Mesendoderm (in vitro differentiated cells): ENCODE measurements around the gene ABAT.

Experiments
- DNase-seq: peaks from one replicate; pipeline ENCODE4 v3.0.0; 2013
- H2AK5ac ChIP-seq: 2 replicates; pipeline ENCODE4 v1.6.1; 2013; ENCODE audit warnings: low read length, inconsistent platforms
- H2BK120ac ChIP-seq: 2 replicates; pipeline ENCODE4 v1.6.1; 2013; ENCODE audit warnings: low read depth, mild to moderate bottlenecking, low read length, moderate library complexity, mixed read lengths
- H2BK15ac ChIP-seq: replicated peaks from 2 replicates; pipeline ENCODE4 v1.6.1; 2013; ENCODE audit warnings: low read depth, mild to moderate bottlenecking, moderate library complexity
- H2BK5ac ChIP-seq: 2 replicates; pipeline ENCODE4 v1.6.1; 2013; ENCODE audit warnings: low read length, inconsistent platforms
- H3K18ac ChIP-seq: 2 replicates; pipeline ENCODE4 v1.6.1; 2013; ENCODE audit warnings: mild to moderate bottlenecking, low read length, mixed read lengths
- H3K23ac ChIP-seq: one replicate; pipeline ENCODE4 v1.6.1; 2013; ENCODE audit warnings: low read length
- H3K27ac ChIP-seq: 2 replicates; pipeline ENCODE4 v1.5.1; 2013; ENCODE audit warnings: low read depth, mild to moderate bottlenecking, inconsistent platforms, low read length, moderate library complexity
- H3K27me3 ChIP-seq: 2 replicates; pipeline ENCODE4 v1.6.1; 2013; ENCODE audit warnings: low read length, control low read depth, mild to moderate bottlenecking, inconsistent platforms; ENCODE audit not compliant: insufficient read depth, poor library complexity
- H3K36me3 ChIP-seq: 2 replicates; pipeline ENCODE4 v1.6.1; 2013; ENCODE audit warnings: low read length, inconsistent platforms; ENCODE audit not compliant: control insufficient read depth, insufficient read depth
- H3K4ac ChIP-seq: one replicate; pipeline ENCODE4 v1.6.1; 2013; ENCODE audit warnings: low read depth, mild to moderate bottlenecking, low read length, moderate library complexity
- H3K4me1 ChIP-seq: 2 replicates; pipeline ENCODE4 v1.6.1; 2013; ENCODE audit warnings: low read depth, low read length, inconsistent platforms; ENCODE audit not compliant: control insufficient read depth
- H3K4me2 ChIP-seq: 2 replicates; pipeline ENCODE4 v1.6.1; 2013; ENCODE audit warnings: low read length
- H3K4me3 ChIP-seq: 2 replicates; pipeline ENCODE4 v1.5.1; 2013; ENCODE audit warnings: mild to moderate bottlenecking, low read length
- H3K56ac ChIP-seq: one replicate; pipeline ENCODE4 v1.6.1; 2013; ENCODE audit warnings: low read length
- H3K79me1 ChIP-seq: 2 replicates; pipeline ENCODE4 v1.6.1; 2013; ENCODE audit warnings: low read length, inconsistent platforms
- H3K79me2 ChIP-seq: 2 replicates; pipeline ENCODE4 v1.6.1; 2013; ENCODE audit warnings: mild to moderate bottlenecking, low read length; ENCODE audit not compliant: control insufficient read depth, insufficient read depth
- H3K9ac ChIP-seq: 2 replicates; pipeline ENCODE4 v1.6.1; 2013; ENCODE audit warnings: low read length, inconsistent platforms
- H4K5ac ChIP-seq: one replicate; pipeline ENCODE4 v1.6.1; 2013; ENCODE audit warnings: low read length
- H4K8ac ChIP-seq: one replicate; pipeline ENCODE4 v1.6.1; 2013; ENCODE audit warnings: low read depth, mild to moderate bottlenecking, control low read depth, low read length, moderate library complexity
- WGBS: extraction: QIAGEN DNeasy Blood & Tissue Kit; methylation state at CpG from one replicate; pipeline ENCODE4 v1.1.7; 2013; ENCODE audit warnings: low lambda C conversion rate, missing lambda C conversion rate; ENCODE audit not compliant: insufficient coverage; ENCODE audit errors: extremely low coverage; 5-methylcytosine and 5-hydroxymethylcytosine counted together

The ABAT gene

GRCh38 chr16:8655184-8655717 is 19.2 kb upstream of the ABAT start:
- H3K4me1 ChIP-seq, result no peaks in the 10 kb centered on the region
- no peaks in the 10 kb centered on the region for H3K36me3 ChIP-seq
- no peak overlapping the region for H2BK120ac ChIP-seq
- H2AK5ac ChIP-seq, result no peak overlapping the region
- H3K4ac ChIP-seq, result no peak overlapping the region
- H3K4me2 ChIP-seq, result no peak overlapping the region
- no peaks in the 10 kb centered on the region for H3K79me2 ChIP-seq
- no peak overlapping the region for H2BK5ac ChIP-seq
- no peak overlapping the region for H3K56ac ChIP-seq
- H3K18ac ChIP-seq, result no peak overlapping the region
- WGBS, result no CpG with 5 or more reads among the region's 1 CpG
- no peak overlapping the region for H3K27ac ChIP-seq
- H3K27me3 ChIP-seq, result no peaks in the 10 kb centered on the region
- no peak overlapping the region for H3K9ac ChIP-seq
- DNase-seq, result peak; percentile 62
- no peak overlapping the region for H4K8ac ChIP-seq
- no peak overlapping the region for H4K5ac ChIP-seq
- no peak overlapping the region for H3K23ac ChIP-seq
- H3K4me3 ChIP-seq, result no peak overlapping the region
- H3K79me1 ChIP-seq, result no peaks in the 10 kb centered on the region
- no peak overlapping the region for H2BK15ac ChIP-seq

GRCh38 chr16:8656376-8656775 is 18.0 kb upstream of the ABAT start:
- H4K8ac ChIP-seq, result no peak overlapping the region
- H3K4ac ChIP-seq, result no peak overlapping the region
- no CpG with 5 or more reads among the region's 3 CpGs for WGBS
- H3K79me1 ChIP-seq, result no peaks in the 10 kb centered on the region
- no peak overlapping the region for H2AK5ac ChIP-seq
- DNase-seq, result no peak
- no peak overlapping the region for H3K27ac ChIP-seq
- no peak overlapping the region for H2BK120ac ChIP-seq
- no peaks in the 10 kb centered on the region for H3K4me1 ChIP-seq
- H3K4me3 ChIP-seq, result no peak overlapping the region
- no peak overlapping the region for H2BK5ac ChIP-seq
- H3K18ac ChIP-seq, result no peak overlapping the region
- no peaks in the 10 kb centered on the region for H3K79me2 ChIP-seq
- no peak overlapping the region for H3K4me2 ChIP-seq
- H3K56ac ChIP-seq, result no peak overlapping the region
- no peak overlapping the region for H3K9ac ChIP-seq
- no peaks in the 10 kb centered on the region for H3K36me3 ChIP-seq
- H3K23ac ChIP-seq, result no peak overlapping the region
- H2BK15ac ChIP-seq, result no peak overlapping the region
- H3K27me3 ChIP-seq, result no peaks in the 10 kb centered on the region
- no peak overlapping the region for H4K5ac ChIP-seq

GRCh38 chr16:8660841-8661301 is 13.5 kb upstream of the ABAT start:
- no peak overlapping the region for H3K27ac ChIP-seq
- no peaks in the 10 kb centered on the region for H3K79me2 ChIP-seq
- H2BK120ac ChIP-seq, result no peak overlapping the region
- H3K79me1 ChIP-seq, result no peaks in the 10 kb centered on the region
- H4K8ac ChIP-seq, result no peak overlapping the region
- no peak overlapping the region for H2AK5ac ChIP-seq
- H3K27me3 ChIP-seq, result no peaks in the 10 kb centered on the region
- H3K36me3 ChIP-seq, result no peaks in the 10 kb centered on the region
- no peak overlapping the region for H2BK5ac ChIP-seq
- H4K5ac ChIP-seq, result no peak overlapping the region
- no peak overlapping the region for H3K18ac ChIP-seq
- H3K4me1 ChIP-seq, result no peaks in the 10 kb centered on the region
- no peak overlapping the region for H3K4me2 ChIP-seq
- no peak overlapping the region for H3K9ac ChIP-seq
- H3K4me3 ChIP-seq, result no peak overlapping the region
- no peak overlapping the region for H2BK15ac ChIP-seq
- peak; percentile 84 for DNase-seq
- no peak overlapping the region for H3K56ac ChIP-seq
- no peak overlapping the region for H3K4ac ChIP-seq
- WGBS, result no CpG with 5 or more reads among the region's 13 CpGs
- no peak overlapping the region for H3K23ac ChIP-seq

GRCh38 chr16:8661703-8662102 is 12.7 kb upstream of the ABAT start:
- Histone ChIP-seq H2BK5ac (no peak overlapping the region), H4K8ac (no peak overlapping the region), H3K56ac (no peak overlapping the region), H3K4me3 (no peak overlapping the region), H3K27ac (no peak overlapping the region), H3K4me2 (no peak overlapping the region), H4K5ac (no peak overlapping the region), H3K79me2 (no peaks in the 10 kb centered on the region), H2BK15ac (no peak overlapping the region), H3K18ac (no peak overlapping the region), H3K27me3 (no peaks in the 10 kb centered on the region), H2BK120ac (no peak overlapping the region), H3K79me1 (no peaks in the 10 kb centered on the region), H2AK5ac (no peak overlapping the region), H3K9ac (no peak overlapping the region), H3K36me3 (no peaks in the 10 kb centered on the region), H3K23ac (no peak overlapping the region), H3K4me1 (no peaks in the 10 kb centered on the region), H3K4ac (no peak overlapping the region)
- no peak for DNase-seq
- WGBS, result no CpG with 5 or more reads among the region's 5 CpGs

GRCh38 chr16:8663192-8664089 is 11.0 kb upstream of the ABAT start:
- no CpG with 5 or more reads among the region's 9 CpGs for WGBS
- Histone ChIP-seq H3K4me3 (no peak overlapping the region), H3K18ac (no peak overlapping the region), H3K27me3 (no peaks in the 10 kb centered on the region), H3K56ac (no peak overlapping the region), H3K79me2 (no peaks in the 10 kb centered on the region), H4K8ac (no peak overlapping the region), H4K5ac (no peak overlapping the region), H3K9ac (no peak overlapping the region), H3K27ac (no peak overlapping the region), H2AK5ac (no peak overlapping the region), H3K4me2 (no peak overlapping the region), H3K36me3 (no peaks in the 10 kb centered on the region), H2BK5ac (no peak overlapping the region), H3K4ac (no peak overlapping the region), H3K79me1 (no peaks in the 10 kb centered on the region), H3K4me1 (no peaks in the 10 kb centered on the region), H2BK15ac (no peak overlapping the region), H2BK120ac (no peak overlapping the region), H3K23ac (no peak overlapping the region)
- no peak for DNase-seq
